ENCODE measurements around the gene LGALS3.
A peak's percentile ranks its signal among the peaks of the same experiment; 100 is the strongest.

The LGALS3 gene

GRCh38 chr14:55130196-55130550 lies 1.1 kb downstream of the LGALS3 start:
- TF ChIP-seq, protein P1, sequence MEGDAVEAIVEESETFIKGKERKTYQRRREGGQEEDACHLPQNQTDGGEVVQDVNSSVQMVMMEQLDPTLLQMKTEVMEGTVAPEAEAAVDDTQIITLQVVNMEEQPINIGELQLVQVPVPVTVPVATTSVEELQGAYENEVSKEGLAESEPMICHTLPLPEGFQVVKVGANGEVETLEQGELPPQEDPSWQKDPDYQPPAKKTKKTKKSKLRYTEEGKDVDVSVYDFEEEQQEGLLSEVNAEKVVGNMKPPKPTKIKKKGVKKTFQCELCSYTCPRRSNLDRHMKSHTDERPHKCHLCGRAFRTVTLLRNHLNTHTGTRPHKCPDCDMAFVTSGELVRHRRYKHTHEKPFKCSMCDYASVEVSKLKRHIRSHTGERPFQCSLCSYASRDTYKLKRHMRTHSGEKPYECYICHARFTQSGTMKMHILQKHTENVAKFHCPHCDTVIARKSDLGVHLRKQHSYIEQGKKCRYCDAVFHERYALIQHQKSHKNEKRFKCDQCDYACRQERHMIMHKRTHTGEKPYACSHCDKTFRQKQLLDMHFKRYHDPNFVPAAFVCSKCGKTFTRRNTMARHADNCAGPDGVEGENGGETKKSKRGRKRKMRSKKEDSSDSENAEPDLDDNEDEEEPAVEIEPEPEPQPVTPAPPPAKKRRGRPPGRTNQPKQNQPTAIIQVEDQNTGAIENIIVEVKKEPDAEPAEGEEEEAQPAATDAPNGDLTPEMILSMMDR (IDR thresholded peaks at IDR 0.05; ENCODE audit: low read length, missing control alignments), result no peak
- peak overlapping the region; percentile 74 for H3K4me3 ChIP-seq (replicated peaks; ENCODE audit: low read depth, low read length)
- DNase-seq (ENCODE audit: low read depth), result no peak

DNA sequence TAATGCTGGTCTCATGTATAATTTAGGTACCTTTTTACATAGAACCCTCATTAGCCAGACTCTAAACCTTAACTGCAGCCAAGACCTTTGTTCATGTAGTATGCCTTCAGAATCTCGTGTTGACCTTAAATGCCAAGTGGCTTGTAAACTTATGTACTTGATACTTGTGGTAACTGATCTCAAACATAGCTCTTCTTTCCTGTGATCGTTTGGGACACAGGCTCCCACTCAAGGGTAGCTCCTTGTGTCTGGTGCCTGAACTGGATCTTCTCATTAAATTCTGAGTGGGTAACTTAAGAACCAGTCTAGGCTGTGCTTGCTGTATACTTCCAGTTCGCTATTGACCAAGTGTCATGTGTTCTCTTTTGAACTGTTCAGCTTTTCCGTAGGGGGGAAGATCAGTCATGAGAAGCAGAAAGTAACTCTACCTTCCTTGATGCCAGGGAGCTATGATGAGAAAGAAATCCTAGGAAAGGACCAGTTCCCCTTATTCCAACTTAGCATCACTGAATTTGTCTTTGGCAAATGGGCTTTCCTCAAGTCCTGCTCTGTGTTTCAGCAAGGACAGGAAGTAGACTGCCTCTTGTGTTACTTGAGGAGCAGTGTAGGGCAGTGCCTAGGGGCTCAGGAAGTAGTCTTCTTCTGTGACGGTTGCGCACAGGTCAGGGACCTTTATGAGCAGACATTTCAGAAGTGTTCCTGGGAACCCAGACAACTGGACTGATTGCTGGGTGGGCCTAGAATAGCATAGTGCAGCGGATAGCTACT lies 2.5 kb downstream of the LGALS3 start:
- TF ChIP-seq, protein P1 (IDR thresholded peaks at IDR 0.05; ENCODE audit: low read length, missing control alignments), result peak; percentile 7
- peak overlapping the region; percentile 74 for H3K4me3 ChIP-seq (replicated peaks; ENCODE audit: low read depth, low read length)
- no peak for DNase-seq (ENCODE audit: low read depth)

DNA sequence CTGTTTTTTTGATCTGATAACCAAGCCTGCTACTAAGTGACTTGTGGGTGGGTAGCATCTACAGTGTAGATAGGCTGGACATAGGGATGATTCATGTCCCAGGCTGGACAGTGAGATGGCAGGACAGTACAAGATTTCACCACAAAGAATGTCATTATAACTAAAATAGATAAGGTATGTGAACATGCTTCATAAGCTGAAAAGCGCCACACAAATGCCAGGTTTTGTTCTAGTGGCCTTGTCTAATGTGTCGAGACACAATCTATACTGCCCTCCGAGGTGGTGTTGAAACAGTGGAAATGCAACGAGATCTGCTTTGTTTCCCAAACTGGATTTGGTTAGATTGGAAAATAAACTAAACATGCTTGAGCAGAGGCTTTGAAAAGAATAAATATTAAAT lies 4.4 kb downstream of the LGALS3 start:
- TF ChIP-seq, protein P1 (IDR thresholded peaks at IDR 0.05; ENCODE audit: low read length, missing control alignments), result peak; percentile 48
- peak; percentile 72 for DNase-seq (ENCODE audit: low read depth)
- no peak overlapping the region for H3K4me3 ChIP-seq (replicated peaks; ENCODE audit: low read depth, low read length)

DNA sequence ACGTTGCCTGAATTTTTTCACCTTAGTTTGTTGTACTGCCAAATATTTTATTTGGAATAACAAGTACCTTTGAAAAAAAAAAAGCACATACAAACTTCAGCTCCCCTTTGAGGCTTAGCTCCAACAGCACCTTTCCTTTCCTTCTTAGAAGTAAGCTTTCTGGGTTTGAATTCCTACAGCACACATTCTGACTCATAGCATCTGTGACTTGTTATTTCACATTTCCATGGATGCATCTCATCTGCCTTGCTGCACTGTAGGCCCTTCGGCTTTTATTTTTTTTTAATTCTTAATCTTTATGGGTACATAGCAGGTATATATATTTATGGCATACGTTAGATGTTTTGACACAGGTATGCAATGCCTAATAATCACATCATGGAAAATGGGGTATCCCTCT lies 7.2 kb downstream of the LGALS3 start:
- TF ChIP-seq, protein P1 (IDR thresholded peaks at IDR 0.05; ENCODE audit: low read length, missing control alignments), result no peak
- no peak overlapping the region for H3K4me3 ChIP-seq (replicated peaks; ENCODE audit: low read depth, low read length)
- peak; percentile 50 for DNase-seq (ENCODE audit: low read depth)

DNA sequence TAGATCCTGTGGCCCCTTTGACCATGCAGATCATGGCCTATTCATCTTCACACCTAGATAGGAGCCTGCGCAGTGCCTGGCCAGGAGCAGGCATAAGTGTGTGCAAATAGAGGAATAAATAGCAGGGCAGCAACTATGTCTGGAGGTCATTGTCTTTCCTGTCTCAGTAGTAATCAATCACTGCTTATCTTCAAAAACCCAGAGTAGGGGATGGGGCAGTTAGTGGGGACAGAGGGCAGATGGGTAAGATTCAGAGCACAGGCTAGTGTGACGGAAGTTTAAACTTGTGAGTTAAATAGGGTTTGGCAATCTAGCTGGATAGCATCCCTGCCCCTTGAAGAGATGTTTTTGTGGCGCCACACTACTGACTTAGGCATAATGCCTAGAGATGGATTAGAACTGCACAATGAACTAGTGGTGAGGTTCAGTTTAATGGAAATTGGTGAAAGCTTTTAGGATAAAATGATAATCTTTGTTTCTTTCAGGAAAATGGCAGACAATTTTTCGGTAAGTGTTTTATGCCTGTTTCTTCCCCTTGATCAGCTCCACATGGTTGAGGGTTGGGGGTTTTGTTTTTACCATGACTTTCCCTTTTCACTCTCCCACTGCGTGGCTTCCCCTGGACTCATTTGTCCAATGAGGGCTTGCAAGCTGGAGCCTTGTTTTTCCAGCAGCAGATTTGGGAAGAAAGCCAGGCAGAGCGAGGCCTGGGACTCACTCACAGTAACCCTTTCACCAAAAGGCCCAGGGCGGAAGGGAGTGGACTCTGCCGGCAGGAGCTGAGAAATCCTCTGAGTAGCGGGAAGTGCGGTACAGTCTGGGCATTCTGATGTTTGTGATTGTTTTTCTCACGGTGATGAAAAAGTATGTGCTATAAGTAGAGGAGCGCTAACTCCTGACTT lies 8.1 kb downstream of the LGALS3 start:
- peak; percentile 95 for DNase-seq (ENCODE audit: low read depth)
- peak overlapping the region; percentile 32 for H3K4me3 ChIP-seq (replicated peaks; ENCODE audit: low read depth, low read length)
- TF ChIP-seq, protein P1 (IDR thresholded peaks at IDR 0.05; ENCODE audit: low read length, missing control alignments), result peak; percentile 39

- H3K4me3 ChIP-seq (replicated peaks; ENCODE audit: low read depth, low read length), result peak overlapping the region; percentile 32
- TF ChIP-seq, protein P1 (IDR thresholded peaks at IDR 0.05; ENCODE audit: low read length, missing control alignments), result peak; percentile 28
- DNase-seq (ENCODE audit: low read depth), result no peak
Measured at GRCh38 chr14:55138091-55138490, 9.0 kb downstream of the LGALS3 start.
